ENCODE measurements around the gene RAB3D.

DNA sequence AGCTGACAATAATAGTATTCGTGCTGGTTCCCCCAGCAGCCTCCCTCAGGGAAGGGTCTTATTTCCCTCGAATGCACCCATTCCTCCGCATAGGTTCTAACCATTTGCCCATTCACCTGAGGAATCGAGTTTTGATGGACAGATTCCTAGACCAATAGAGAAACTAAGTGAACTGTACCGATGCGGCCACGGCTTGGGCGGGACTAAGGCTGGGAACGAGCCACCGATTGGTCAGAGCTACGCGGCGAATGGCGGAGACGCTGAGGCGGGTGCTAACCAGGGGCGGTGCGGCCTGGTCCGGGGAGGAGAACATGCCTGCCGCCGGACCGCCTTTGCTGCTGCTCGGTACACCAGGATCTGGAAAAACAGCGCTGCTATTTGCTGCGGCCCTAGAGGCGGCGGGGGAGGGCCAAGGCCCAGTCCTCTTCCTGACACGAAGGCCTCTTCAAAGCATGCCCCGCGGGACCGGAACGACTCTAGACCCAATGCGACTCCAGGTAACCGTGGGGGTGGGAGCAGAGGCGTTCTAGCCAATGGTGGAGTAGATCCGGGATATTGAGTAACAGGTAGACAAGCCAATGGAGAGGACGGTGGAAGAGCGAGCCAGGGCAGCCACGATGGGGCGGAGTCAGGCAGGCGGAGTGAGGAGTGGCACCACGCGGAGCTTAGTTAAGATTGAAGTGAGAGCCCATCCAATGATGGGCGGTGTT lies 35.1 kb upstream of the RAB3D start, which contains the start of gene SWSAP1:
- TF ChIP-seq ZNF274 (IDR thresholded peaks at IDR 0.05; ENCODE audit: low read depth, low read length) (no peak), SUZ12 (IDR thresholded peaks at IDR 0.05; ENCODE audit: extremely low read depth, insufficient read depth, insufficient read length) (no peak), YY1 (IDR thresholded peaks at IDR 0.05; ENCODE audit: insufficient read depth, insufficient read length) (peak; percentile 43)

Data from NT2/D1 (cell line).